GM12891 (cell line): ENCODE results near the gene ELMO1.

Source experiments
- POLR2A ChIP-seq: IDR thresholded peaks from 2 replicates; pipeline ENCODE4 v1.6.1; 2011; ENCODE audit warnings: low read depth, low read length, control low read depth
- POLR2AphosphoS5 ChIP-seq: IDR thresholded peaks from 2 replicates; pipeline ENCODE4 v1.6.1; 2011; ENCODE audit warnings: low read depth, low read length, control low read depth

GRCh38 chr7:37173670-37174069 lies 275.0 kb downstream of the ELMO1 start:
- TF ChIP-seq POLR2A = no peak
- TF ChIP-seq POLR2AphosphoS5 = no peak
